ENCODE data around the gene AKR1C1. TPM values are rescaled to one million over a fixed set of nuclear protein-coding genes. Genes with fewer than 3 reads are reported as not detected.

Gene AKR1C1
- total and polyA plus RNA-seq, 9 of the 15 experiments (the other 6 are each of a cell fraction or from before 2014, with no cell fraction given), result 43.5 to 180 (median 82.4) TPM

DNA sequence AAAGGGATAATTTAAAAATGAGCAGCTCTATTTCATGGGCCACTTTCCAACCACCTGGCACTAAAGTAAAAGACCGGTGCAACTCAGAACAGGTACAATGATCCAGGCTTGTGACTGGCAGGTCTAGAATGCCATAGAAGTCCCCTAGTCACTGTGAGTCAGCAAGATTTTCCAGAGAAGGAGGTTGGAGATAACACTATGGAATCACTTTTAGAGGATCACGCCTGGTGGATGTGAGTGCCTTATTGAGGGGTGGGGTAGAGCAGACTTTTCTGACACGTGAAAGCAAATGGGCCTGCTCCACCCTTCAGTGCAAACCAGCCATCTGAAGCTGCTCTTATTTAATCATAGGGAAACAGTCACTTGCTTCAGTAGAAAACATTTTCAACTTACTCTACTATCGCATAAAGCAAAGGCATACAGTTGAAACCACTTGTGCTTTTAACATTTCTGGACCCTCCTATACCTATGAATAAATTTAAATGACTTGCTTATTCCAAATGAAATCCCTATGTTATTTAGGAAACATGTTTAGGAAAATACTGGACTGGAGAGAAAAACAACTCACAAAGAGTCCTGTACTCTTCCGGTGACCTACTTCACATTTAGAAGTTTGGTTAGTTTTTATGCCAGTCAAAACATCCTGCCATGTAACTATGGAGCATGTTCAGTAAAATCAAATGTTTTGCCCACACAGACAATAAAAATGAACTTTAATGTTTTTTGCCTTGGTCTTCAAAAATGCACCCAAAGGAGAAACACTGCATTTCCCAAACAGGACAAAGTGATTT, 21.5 kb upstream of the AKR1C1 start (continued):
- TF ChIP-seq KLF1 (tag; IDR thresholded peaks at IDR 0.05) (peak; percentile 51; the same call in 1 of the 2 replicates), GATAD2B (IDR thresholded peaks at IDR 0.05; ENCODE audit: borderline replicate concordance) (0 out of 2 replicates have a peak, but pooled peaks have one; percentile 20), TCF7 (IDR thresholded peaks at IDR 0.05; ENCODE audit: borderline replicate concordance) (no peak), ATF6 (CRISPR knock-in tag; IDR thresholded peaks at IDR 0.05) (no peak), ARID1B (IDR thresholded peaks at IDR 0.05) (peak; percentile 90), AFF1 (IDR thresholded peaks at IDR 0.05; ENCODE audit: low read depth in 1 of 2, partially characterized antibody in 2 of 2) (peak in 1 of 2 experiments; percentile 71), CBFA2T3 (IDR thresholded peaks at IDR 0.05) (peak; percentile 82), CEBPZ (IDR thresholded peaks at IDR 0.05; ENCODE audit: borderline replicate concordance, low read depth, low read length) (no peak), FOXJ2 (tag; IDR thresholded peaks at IDR 0.05) (peak; percentile 57; the same call in 1 of the 2 replicates), IRF1 (CRISPR knock-in tag; IDR thresholded peaks at IDR 0.05; ENCODE audit: borderline replicate concordance) (no peak), SRSF1 (IDR thresholded peaks at IDR 0.05; ENCODE audit: low read depth, low read length) (no peak), FUS (optimal IDR thresholded peaks at IDR 0.05; ENCODE audit: low read depth, low read length) (no peak), ZBTB1 (CRISPR knock-in tag; IDR thresholded peaks at IDR 0.05; ENCODE audit: borderline replicate concordance, low read depth) (no peak)
